Spleen (tissue), 11 donors: ENCODE data around the gene TSC22D3. TPM values are rescaled to one million over a fixed set of nuclear protein-coding genes. Genes with fewer than 3 reads are reported as not detected.
A peak's percentile ranks its signal among the peaks of the same experiment; 100 is the strongest.

Experiments
- DNase-seq: peaks from one replicate; pipeline ENCODE4 v3.0.0-alpha.2; 2020
- H3K27ac ChIP-seq, 8 donors: fragments of 200-600 bp; sonication (generic) in 7 of 8; 1 replicate in 4 of 8; 2 replicates in 4 of 8; pipeline versions ENCODE4 v1.5.0 to v1.8.0; 2016 to 2021; ENCODE audit warnings: inconsistent platforms in 4 of 8, mild to moderate bottlenecking in 4 of 8, moderate library complexity in 1 of 8
- H3K27me3 ChIP-seq, 7 donors: fragments of 200-600 bp; sonication (generic) in 6 of 7; replicated peaks in 1 of 7; 1 replicate in 4 of 7; 2 replicates in 3 of 7; pipeline versions ENCODE4 v1.5.0 to v1.8.0; 2016 to 2021; ENCODE audit warnings: inconsistent platforms in 3 of 7, mild to moderate bottlenecking in 1 of 7
- H3K36me3 ChIP-seq, 6 donors: fragments of 200-600 bp; sonication (generic) in 5 of 6; 1 replicate in 4 of 6; 2 replicates in 2 of 6; pipeline versions ENCODE4 v1.5.0 to v1.8.0; 2016 to 2021; ENCODE audit warnings: inconsistent platforms in 2 of 6
- H3K4me1 ChIP-seq, 6 donors: fragments of 200-600 bp; sonication (generic) in 5 of 6; 1 replicate in 3 of 6; 2 replicates in 3 of 6; pipeline versions ENCODE4 v1.5.0 to v1.8.0; 2016 to 2021; ENCODE audit warnings: inconsistent platforms in 3 of 6
- H3K4me3 ChIP-seq, 8 donors: fragments of 200-600 bp; sonication (generic) in 7 of 8; 1 replicate in 4 of 8; 2 replicates in 4 of 8; pipeline versions ENCODE4 v1.5.0 to v1.8.0; 2016 to 2021; ENCODE audit warnings: inconsistent platforms in 4 of 8, mild to moderate bottlenecking in 4 of 8, moderate library complexity in 2 of 8
- H3K9me3 ChIP-seq, 8 donors: fragments of 200-600 bp; sonication (generic) in 7 of 8; 1 replicate in 4 of 8; 2 replicates in 4 of 8; pipeline versions ENCODE4 v1.5.0 to v1.8.0; 2016 to 2021; ENCODE audit warnings: inconsistent platforms in 4 of 8
- POLR2A ChIP-seq, 3 donors: fragments of 450-650 bp; IDR thresholded peaks; one replicate each; pipeline ENCODE4 v1.5.1; 2017; ENCODE audit warnings: antibody characterized with exemption in 3 of 3, mild to moderate bottlenecking in 1 of 3
- POLR2AphosphoS5 ChIP-seq, 3 donors: sonication (generic); formaldehyde crosslinking; IDR thresholded peaks; one replicate each; pipeline ENCODE4 v1.5.1; 2017; ENCODE audit warnings: antibody characterized with exemption in 3 of 3
- WGBS, 5 donors: extraction: QIAGEN DNeasy Blood & Tissue Kit in 3 of 5; methylation state at CpG; one replicate each; pipeline versions ENCODE4 v1.1.5 to v1.1.7; 2013 to 2018; 5-methylcytosine and 5-hydroxymethylcytosine counted together
- intact Hi-C: fragments of 100-400 bp; cut with DNase I; formaldehyde crosslinking; loops from one replicate; pipeline ENCODE4 v1.15.0; 2023; ENCODE audit warnings: low total_unique reads
- polyA plus RNA-seq, 3 donors: library from polyadenylated mRNA; stranded (reverse); fragments of 200-250 nt; gene quantifications; one replicate each; pipeline ENCODE4 v1.2.1, GENCODE V29; 2013
- total RNA-seq, 7 donors: library from RNA; depleted of rRNA in 3 of 7; stranded (reverse); fragments of >200 nt in 3 of 7; fragmentation: NEBNext Ultra II Directional in 4 of 7; extraction: Animal tissue kit (Norgen Biotek cat#: 25700) in 4 of 7; gene quantifications; one replicate each; pipeline versions ENCODE4 v1.1.0 to v1.2.1, GENCODE V29; 2016 to 2021
- TF ChIP-seq, protein P1 (sequence below), 11 experiments: fragments of 200-600 bp in 7 of 11; fragments of 450-650 bp in 4 of 11; sonication (generic) in 4 of 11; IDR thresholded peaks in 8 of 11; conservative IDR thresholded peaks in 3 of 11; 1 replicate in 7 of 11; 2 replicates in 4 of 11; pipeline versions ENCODE4 v1.4.0 to v1.8.0; 2016 to 2021; ENCODE audit warnings: antibody characterized with exemption in 11 of 11, inconsistent platforms in 4 of 11, mild to moderate bottlenecking in 1 of 11
- donor health status: healthy with polysubstance abuse.
- donor health status: DM: no; HTN: no; CAD: no; lungs with moderate emphysema.
- donor health status: DM: no; HTN: no; CAD: no.
- donor health status: Bipolar disorder and iron deficiency.
- donor health status: healthy.
- donor health status: DM: no; HTN: no; CAD: no.
- donor health status: DM: yes; HTN: yes; CAD: no.

Gene TSC22D3
- total and polyA plus RNA-seq, 10 donors = 91.7 to 579 (median 297) TPM

DNA sequence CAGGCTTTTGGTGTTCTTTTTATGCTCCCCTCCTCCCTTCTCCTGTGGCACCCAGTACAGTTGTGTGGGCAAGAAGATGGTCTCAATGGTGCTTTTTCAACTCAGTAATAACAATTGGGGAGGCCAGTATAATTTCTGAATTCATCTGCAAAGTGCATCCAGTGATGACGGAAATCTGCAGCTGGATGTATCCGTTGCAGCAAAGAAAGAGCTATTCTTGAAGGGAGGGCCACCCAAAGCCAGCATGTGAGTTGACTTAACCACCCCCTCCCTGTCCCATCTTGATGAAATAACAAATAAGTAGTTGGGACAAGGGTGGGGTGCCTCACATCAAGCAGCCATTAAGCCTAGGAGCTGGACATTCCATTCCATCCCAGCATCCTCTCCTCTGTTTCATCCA lies 30.7 kb downstream of the TSC22D3 start:
- Histone ChIP-seq H3K4me3 (no peak overlapping the region), H3K9me3 (no peaks in the 10 kb centered on the region), H3K36me3 (no peaks in the 10 kb centered on the region), H3K4me1 (peaks cover 0 to 28% (median 22%) of the 10 kb centered on the region in 6 donors), H3K27ac (no peak overlapping the region), H3K27me3 (peaks cover 0 to 9% (median 0%) of the 10 kb centered on the region in 7 donors)
- no peak for DNase-seq
- TF ChIP-seq, protein P1, sequence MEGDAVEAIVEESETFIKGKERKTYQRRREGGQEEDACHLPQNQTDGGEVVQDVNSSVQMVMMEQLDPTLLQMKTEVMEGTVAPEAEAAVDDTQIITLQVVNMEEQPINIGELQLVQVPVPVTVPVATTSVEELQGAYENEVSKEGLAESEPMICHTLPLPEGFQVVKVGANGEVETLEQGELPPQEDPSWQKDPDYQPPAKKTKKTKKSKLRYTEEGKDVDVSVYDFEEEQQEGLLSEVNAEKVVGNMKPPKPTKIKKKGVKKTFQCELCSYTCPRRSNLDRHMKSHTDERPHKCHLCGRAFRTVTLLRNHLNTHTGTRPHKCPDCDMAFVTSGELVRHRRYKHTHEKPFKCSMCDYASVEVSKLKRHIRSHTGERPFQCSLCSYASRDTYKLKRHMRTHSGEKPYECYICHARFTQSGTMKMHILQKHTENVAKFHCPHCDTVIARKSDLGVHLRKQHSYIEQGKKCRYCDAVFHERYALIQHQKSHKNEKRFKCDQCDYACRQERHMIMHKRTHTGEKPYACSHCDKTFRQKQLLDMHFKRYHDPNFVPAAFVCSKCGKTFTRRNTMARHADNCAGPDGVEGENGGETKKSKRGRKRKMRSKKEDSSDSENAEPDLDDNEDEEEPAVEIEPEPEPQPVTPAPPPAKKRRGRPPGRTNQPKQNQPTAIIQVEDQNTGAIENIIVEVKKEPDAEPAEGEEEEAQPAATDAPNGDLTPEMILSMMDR (IDR thresholded peaks at IDR 0.05 in 8 of 11, conservative IDR thresholded peaks at IDR 0.05 in 3 of 11) = no peak
- TF ChIP-seq POLR2AphosphoS5 (IDR thresholded peaks at IDR 0.05) (no peak), POLR2A (IDR thresholded peaks at IDR 0.05) (no peak)
- intact Hi-C loops = no loop called here
- 77 to 100% (median 95%) methylated on average over 2 of the region's 2 CpGs for WGBS, 5 donors

DNA sequence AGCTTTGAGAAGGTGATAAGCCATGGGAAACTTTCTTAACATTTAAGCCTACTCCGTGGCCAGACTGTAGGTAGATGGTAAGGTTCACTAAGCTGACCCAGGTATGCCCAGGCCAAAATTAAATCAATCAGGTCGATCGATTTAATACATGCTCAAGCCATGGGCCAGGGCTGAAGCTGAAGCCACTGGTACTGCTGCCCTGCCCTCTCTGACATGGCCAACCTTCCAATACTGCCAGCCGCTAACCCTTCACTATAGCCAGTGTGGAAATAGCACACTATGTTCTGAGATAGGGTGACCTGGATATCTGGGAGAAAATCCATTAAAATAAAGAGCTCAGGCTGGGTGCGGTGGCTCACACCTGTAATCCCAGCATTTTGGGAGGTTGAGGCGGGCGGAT lies 31.6 kb downstream of the TSC22D3 start:
- Histone ChIP-seq H3K27me3 (peaks cover 0 to 9% (median 0%) of the 10 kb centered on the region in 7 donors), H3K9me3 (no peaks in the 10 kb centered on the region), H3K4me1 (peaks cover 0 to 28% (median 22%) of the 10 kb centered on the region in 6 donors), H3K4me3 (no peak overlapping the region), H3K36me3 (no peaks in the 10 kb centered on the region), H3K27ac (peak overlapping the region in 2 of 8 donors; percentile 85 to 91)
- no peak for TF ChIP-seq POLR2AphosphoS5 (IDR thresholded peaks at IDR 0.05)
- TF ChIP-seq POLR2A (IDR thresholded peaks at IDR 0.05) = no peak
- no peak for DNase-seq
- intact Hi-C loops = no loop called here
- 93 to 100% (median 94%) methylated on average over 5 to 7 of the region's 7 CpGs for WGBS, 5 donors

DNA sequence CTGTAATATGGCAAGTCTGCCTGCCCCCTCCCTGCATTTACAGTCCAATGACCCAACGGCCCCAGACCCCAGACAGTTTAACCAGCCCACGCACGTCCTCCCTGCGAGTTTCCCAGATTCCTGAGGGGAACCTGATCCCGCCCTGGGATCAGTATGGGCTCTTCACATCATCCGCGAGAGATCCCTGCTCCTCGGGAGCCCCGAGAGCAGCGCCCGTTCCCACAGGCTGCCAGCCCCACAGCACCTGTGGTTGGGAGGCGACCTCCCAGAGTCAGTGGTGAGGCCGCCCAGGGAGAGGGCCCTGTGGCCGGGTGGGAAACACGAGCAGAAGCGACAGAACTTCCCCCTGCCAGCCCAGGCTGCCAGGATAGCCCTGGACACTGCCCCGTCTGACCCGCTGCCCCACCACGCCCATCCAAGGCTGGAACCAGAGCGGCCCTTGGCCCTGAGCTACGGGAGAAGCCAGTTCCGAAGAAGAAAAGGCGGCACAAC lies 32.8 kb downstream of the TSC22D3 start:
- peaks cover 0 to 28% (median 22%) of the 10 kb centered on the region in 6 donors for H3K4me1 ChIP-seq
- peaks cover 0 to 9% (median 0%) of the 10 kb centered on the region in 7 donors for H3K27me3 ChIP-seq
- DNase-seq = peak; percentile 83
- peak overlapping the region; percentile 8 to 91 (median 79) for H3K27ac ChIP-seq
- intact Hi-C loops = no loop called here
- no peaks in the 10 kb centered on the region for H3K9me3 ChIP-seq
- 52 to 91% (median 60%) methylated on average over 7 to 23 of the region's 23 CpGs for WGBS, 5 donors
- H3K36me3 ChIP-seq = no peaks in the 10 kb centered on the region
- TF ChIP-seq, protein P1 (IDR thresholded peaks at IDR 0.05 in 8 of 11, conservative IDR thresholded peaks at IDR 0.05 in 3 of 11) = no peak
- TF ChIP-seq POLR2AphosphoS5 (IDR thresholded peaks at IDR 0.05) = peak in 1 of 3 donors; percentile 28
- no peak for TF ChIP-seq POLR2A (IDR thresholded peaks at IDR 0.05)
- H3K4me3 ChIP-seq = peak overlapping the region in 2 of 8 donors; percentile 13 to 49

DNA sequence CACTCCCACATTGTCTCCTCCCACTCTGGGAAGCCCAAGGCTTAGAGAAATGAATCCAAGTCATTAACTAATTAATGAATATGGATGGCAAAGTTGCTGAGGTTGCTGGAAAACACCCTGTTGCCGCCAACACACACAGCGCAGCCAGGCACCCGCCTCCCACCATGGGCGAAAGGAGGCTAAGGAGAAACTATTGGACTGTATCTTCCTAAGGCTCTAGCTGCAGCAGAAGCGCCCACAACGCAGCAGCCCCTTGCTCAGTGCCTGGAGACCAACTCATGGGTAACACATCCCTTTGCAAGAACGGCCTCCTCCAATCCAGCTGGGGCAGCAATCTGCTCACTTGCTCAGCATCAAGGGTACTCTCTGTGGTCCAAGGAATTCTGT lies 34.2 kb downstream of the TSC22D3 start:
- H3K27me3 ChIP-seq = peaks cover 0 to 9% (median 0%) of the 10 kb centered on the region in 7 donors
- intact Hi-C loops = no loop called here
- DNase-seq = peak; percentile 81
- WGBS, 5 donors = 26 to 80% (median 38%) methylated on average over 1 to 7 of the region's 7 CpGs
- no peaks in the 10 kb centered on the region for H3K9me3 ChIP-seq
- H3K4me1 ChIP-seq = peaks cover 0 to 28% (median 22%) of the 10 kb centered on the region in 6 donors
- TF ChIP-seq POLR2AphosphoS5 (IDR thresholded peaks at IDR 0.05) = no peak
- no peak for TF ChIP-seq POLR2A (IDR thresholded peaks at IDR 0.05)
- H3K27ac ChIP-seq = peak overlapping the region; percentile 32 to 91 (median 79)
- H3K36me3 ChIP-seq = no peaks in the 10 kb centered on the region
- peak overlapping the region in 3 of 8 donors; percentile 1 to 49 (median 13) for H3K4me3 ChIP-seq

DNA sequence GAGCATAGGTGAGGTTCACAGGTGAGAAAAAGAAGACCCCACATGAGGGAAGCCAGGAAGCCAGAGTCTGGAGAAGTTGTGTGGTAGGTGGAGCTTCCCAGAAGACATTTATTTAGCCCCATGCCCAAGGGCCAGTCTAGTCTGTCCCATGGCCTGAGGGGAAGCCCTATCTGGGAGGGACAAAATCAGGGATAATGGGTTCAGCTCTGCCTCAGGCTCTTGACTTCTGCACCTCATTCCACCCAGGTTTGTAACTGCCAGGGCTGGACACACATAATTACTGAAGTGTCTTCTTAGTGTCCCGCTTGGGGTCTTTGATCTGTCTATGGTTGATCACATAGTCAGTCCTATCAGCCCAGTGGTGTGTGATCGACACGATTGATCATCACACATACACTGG lies 36.0 kb downstream of the TSC22D3 start:
- peak overlapping the region in 1 of 8 donors; percentile 91 for H3K27ac ChIP-seq
- no peaks in the 10 kb centered on the region for H3K36me3 ChIP-seq
- 92 to 100% (median 96%) methylated on average over 1 to 3 of the region's 3 CpGs for WGBS, 5 donors
- TF ChIP-seq, protein P1 (IDR thresholded peaks at IDR 0.05 in 8 of 11, conservative IDR thresholded peaks at IDR 0.05 in 3 of 11) = no peak
- TF ChIP-seq POLR2AphosphoS5 (IDR thresholded peaks at IDR 0.05) (no peak), POLR2A (IDR thresholded peaks at IDR 0.05) (no peak)
- no peaks in the 10 kb centered on the region for H3K9me3 ChIP-seq
- H3K27me3 ChIP-seq = peaks cover 0 to 9% (median 0%) of the 10 kb centered on the region in 7 donors
- intact Hi-C loops = no loop called here
- peaks cover 0 to 28% (median 22%) of the 10 kb centered on the region in 6 donors for H3K4me1 ChIP-seq
- H3K4me3 ChIP-seq = no peak overlapping the region
- DNase-seq = peak; percentile 11
